ENCODE measurements around the gene KRT35.

- TF ChIP-seq CTCF (IDR thresholded peaks at IDR 0.05; ENCODE audit: extremely low read depth in 1 of 2, insufficient read depth in 1 of 2, low read depth in 1 of 2, low read length in 2 of 2): no peak
- no peak for TF ChIP-seq GATA2 (IDR thresholded peaks at IDR 0.05; ENCODE audit: insufficient read depth, insufficient read length, low read depth, low read length)
- TF ChIP-seq POLR2A (IDR thresholded peaks at IDR 0.05; ENCODE audit: low read depth, low read length): no peak
- TF ChIP-seq POLR2AphosphoS5 (IDR thresholded peaks at IDR 0.05; ENCODE audit: insufficient read depth, low read depth, low read length): no peak
- TF ChIP-seq EZH2 (IDR thresholded peaks at IDR 0.05; ENCODE audit: borderline replicate concordance, low read depth, low read length, severe bottlenecking): no peak
- TF ChIP-seq MYC (IDR thresholded peaks at IDR 0.05; ENCODE audit: low read depth, low read length): no peak
- no peak for TF ChIP-seq MAX (IDR thresholded peaks at IDR 0.05; ENCODE audit: insufficient read depth, insufficient read length)
Observed at GRCh38 chr17:41494524-41494923, 13.6 kb upstream of the KRT35 start.
